Left kidney (tissue), 2 donors: ENCODE data around the gene DHCR24. TPM values are rescaled to one million over a fixed set of nuclear protein-coding genes. Genes with fewer than 3 reads are reported as not detected.

Experiments used
- DNase-seq: peaks from one replicate; pipeline ENCODE4 v3.0.0-alpha.2; 2013
- polyA plus RNA-seq: library from polyadenylated mRNA; unstranded; fragments of 120-200 nt; gene quantifications from one replicate; pipeline ENCODE4 v1.2.1, GENCODE V29; 2013; ENCODE audit not compliant: insufficient read length

The DHCR24 gene
- polyA plus RNA-seq, 1 donor, result 63.6 TPM

DNA sequence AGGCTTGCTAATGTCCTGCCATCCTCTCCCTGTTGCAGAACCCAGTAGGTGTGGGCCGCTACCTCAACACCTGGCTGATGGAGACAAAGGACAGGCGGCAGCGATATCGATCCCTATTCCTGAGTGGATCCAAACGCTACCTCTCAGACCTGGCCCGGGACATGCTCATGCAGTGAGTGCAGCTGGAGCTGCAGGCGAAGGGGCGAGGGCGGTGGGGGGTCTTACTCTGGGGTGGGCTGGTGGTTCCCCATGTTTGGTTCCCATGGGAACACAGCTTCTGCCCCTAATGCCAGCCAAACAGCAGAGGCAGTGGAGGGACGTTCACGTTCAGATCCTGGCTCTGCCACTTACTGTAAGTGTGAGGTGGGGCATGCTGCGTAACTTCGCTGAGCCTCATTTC, 70.0 kb downstream of the DHCR24 start:
- DNase-seq, result no peak

GRCh38 chr1:54816130-54816529, 70.9 kb downstream of the DHCR24 start:
- no peak for DNase-seq

GRCh38 chr1:54815086-54815876, 71.7 kb downstream of the DHCR24 start:
- no peak for DNase-seq

DNA sequence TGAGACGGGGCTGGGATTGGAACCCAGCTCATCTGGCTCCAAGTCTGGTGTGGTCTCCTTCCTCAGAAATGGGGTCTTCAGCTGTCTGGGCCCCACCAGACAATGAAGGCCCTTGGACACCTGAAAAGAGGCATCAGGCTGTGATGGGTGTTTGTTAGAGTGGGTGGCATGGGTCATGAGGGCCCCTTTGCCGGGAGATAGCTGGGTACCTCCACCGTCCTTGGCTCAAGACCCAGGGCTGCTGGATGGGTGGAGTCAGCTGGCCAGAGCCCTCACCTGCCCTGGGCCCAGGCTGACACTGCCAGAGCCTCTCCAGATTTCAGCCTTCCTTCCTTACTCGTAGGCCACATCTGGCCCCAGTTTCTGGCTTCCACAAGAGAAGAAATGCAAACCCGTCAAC, 72.4 kb downstream of the DHCR24 start:
- no peak for DNase-seq

DNA sequence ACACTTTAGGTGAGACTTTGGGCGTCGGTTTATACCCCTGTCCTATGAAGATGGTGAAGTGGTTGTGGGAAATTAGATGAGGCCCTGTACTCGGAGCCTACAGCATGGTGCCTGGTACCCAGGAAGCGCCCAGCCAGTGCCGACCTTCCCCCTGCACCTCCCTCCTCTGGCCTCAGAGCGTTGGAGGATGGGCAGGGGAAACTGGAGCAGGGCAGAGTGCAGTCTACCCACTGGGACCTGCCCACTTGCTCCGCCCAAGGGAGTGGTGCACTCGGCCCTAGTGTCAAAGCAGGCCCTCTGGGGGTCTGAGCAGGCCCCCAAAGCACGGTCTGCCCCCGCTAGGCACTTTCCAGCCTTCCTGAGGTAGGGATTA, 72.9 kb downstream of the DHCR24 start:
- DNase-seq, result no peak

DNA sequence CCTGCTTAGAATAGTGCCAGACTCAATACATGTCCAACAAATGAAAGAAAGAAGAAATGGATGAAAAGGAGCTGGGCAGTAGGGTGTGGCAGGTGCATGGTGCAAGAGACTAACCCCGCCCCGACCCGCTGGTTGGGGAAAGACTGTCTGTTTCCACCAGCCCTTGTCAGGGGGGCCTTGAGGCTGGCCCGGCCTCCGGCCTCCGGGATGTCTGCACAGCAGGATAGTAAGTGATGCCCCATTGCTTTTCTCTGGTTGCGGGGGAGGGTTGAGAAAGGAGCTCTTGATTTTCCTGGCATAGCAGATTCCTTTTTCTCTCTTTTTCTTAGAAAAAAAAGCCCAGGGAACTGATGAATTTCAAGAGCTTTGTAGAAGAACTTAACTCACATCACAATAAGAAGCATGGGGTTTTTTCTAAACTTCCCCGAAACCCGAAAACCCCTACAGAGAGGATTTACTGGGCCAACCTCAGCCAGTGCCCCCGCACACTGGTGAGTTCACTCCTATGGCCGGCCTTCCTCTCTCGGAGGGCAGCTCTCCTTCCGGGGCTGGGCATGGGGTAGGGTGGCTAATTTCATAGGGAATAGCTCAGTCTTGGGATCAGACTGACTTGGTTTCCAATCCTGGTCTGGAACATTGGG, 73.4 kb downstream of the DHCR24 start:
- DNase-seq, result peak; percentile 44

GRCh38 chr1:54812801-54813484, 74.1 kb downstream of the DHCR24 start:
- no peak for DNase-seq

GRCh38 chr1:54811739-54812655, 75.0 kb downstream of the DHCR24 start:
- no peak for DNase-seq

DNA sequence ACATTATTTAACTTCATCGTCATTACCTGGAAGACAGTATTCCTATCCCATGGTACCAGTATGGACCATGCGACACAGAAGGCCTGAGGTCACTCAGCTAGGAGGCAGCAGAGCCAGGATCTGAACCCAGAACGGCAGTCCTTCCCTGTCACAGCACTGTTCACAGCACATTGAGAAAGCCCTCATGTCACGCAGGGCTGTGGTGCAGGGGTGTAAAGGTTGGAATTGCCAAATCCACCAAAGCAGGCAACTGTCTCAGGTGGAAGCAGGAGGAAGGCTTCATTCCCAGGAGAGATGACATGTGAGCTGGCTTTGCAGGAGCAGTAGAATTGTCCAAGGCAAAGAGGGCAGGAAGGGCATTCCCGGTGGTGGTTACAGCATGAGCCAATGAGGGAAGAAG, 75.9 kb downstream of the DHCR24 start:
- DNase-seq, result no peak

DNA sequence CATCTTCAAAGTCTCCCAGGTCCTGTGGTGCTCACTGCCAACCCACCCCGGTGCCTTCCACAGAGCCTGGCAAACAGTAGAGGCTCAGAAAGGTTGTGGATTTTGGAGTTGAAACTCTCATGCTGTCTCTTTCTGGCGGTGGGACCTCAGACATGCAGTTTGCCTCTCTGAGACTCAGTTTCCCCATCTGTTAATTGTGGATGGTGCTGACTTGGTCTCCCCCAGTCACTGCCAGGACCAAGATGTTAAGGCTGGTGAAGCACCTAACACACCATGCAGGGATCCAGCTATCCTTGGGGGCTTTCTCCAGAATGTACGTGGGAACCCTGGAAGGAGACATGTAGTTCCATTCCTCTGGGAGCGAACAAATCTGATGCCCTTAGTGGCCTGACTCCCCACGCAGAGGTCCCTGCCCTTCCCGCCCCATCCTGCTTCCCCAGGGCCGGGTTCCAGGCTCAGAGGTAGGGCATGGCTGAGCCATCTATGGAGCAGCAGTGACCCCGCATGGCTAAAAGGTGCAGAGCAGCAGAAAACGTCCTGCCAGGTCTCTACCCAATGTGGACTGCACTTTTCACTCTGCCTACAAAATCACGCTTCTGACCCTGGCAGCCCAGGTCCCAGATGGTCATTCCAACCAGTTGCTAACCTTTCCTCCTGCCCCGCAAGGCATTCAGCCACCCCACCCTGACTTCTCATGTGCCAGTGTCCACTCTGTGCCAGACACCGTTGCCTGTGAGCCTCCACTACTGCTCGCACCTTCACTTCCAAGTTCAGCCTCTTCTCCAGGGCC, 76.6 kb downstream of the DHCR24 start:
- DNase-seq, result peak; percentile 49

DNA sequence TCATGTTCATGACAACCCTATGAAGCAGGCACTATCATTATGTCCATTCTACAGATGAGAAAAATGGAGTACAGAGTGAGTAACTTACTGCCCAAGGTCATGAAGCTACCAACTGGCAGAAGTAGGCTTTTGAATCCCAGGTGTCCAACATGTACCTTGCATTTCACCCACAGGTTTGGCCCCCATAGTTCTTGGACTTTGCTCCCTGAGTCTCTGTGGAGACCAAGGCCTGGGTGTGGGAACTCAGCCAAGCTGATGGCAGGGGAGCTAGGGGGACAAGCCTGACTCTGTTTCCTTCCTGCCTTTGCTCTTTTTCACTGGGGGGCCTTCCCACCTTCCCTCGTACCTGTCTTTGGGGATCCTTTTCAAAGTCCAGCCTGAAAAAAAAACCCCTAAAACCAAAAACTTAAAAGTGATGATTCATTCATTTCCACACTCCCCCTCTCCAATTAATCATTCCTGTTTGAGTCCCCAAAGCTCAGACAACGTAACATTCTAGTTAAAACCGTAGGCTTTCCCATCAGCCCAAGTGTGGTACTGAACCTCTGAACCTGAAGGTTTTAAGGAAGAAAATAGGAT, 77.4 kb downstream of the DHCR24 start:
- no peak for DNase-seq

DNA sequence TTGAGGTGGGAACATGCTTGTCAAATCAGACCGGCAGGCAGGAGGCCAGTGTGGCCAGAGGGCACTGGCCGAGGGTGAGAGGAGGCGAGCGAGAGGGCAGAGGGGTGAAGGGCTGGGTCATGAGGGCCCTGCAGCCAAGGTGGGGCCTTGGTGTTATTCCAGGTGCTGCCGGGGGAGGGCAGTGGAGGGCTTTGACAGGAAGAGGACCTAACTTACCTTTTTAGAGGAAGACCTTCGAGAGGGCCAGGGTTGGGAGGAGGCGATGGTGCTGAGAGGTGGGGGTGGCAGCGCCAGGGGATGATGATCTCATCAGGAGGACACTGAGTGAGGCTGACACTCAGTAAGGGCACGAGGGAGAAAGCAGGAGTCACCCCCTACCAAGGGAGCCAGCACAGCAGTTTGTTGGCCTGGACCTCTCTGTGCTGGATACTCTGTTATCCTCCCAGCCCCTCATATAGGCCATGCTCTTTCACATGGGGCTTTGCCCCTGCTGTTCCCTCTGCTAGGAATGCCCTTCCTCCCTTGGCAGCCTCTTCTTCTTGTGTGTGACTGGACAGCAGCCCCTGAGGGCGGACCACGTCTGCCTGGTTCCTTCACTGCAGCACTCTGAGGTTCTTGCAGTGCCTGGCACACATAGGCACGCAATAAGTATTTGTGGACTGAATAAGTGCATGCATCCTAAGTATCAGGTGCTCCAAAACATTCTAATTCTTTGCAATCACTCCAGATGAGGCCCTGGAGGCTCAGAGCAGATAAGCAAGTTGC, 78.4 kb downstream of the DHCR24 start:
- DNase-seq, result no peak

DNA sequence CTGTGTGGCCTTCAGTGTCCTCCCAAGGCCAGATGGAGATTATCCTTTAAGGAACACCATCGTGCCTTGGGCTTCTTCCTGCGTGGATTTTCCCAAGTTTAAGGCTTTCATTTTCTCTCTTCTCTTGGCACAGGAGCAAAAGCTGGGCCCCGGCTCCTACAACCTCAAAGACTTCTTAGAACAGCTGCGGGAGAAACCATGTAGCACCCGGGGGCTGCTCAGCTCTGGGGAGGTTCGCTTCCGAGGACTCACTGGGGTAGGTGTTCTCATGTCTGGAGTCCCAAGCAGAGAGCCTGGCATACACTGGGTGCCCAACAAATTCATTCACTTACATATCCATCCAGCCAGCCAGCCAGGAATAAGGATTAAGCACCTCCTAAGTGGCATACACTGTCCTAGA, 79.2 kb downstream of the DHCR24 start:
- no peak for DNase-seq

DNA sequence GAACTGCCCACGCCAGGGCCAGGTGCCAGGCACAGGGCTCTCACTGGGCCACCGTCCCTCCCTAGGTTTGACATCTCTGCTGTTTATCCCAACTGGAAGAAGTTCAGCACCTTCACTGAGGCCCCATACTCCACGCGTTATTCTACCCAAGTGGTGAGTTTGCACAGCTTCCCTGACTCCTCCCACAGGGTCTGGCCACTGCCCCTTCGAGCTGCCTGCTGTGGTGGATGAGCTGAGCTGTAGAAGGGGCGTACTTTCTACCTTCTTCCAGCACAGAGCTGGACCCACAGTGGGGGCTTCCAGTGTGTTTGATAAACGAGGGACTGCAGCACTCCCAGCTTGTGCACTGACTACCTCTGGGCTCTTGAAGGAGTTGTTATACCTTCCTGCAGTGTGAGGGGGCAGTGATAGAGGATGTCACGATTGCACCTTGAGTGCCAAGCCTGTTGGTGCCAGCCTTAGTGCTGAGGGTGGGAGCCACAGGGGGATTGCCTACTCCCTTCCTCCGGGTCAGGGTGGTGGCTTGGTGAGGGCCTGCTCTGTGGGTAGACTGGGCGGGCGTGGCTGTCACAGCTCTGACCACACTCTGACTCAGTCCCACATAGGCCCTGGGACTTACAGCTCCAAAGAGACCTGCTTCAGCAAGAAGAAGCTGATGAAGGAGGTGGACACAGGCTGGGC, 79.9 kb downstream of the DHCR24 start:
- no peak for DNase-seq

DNA sequence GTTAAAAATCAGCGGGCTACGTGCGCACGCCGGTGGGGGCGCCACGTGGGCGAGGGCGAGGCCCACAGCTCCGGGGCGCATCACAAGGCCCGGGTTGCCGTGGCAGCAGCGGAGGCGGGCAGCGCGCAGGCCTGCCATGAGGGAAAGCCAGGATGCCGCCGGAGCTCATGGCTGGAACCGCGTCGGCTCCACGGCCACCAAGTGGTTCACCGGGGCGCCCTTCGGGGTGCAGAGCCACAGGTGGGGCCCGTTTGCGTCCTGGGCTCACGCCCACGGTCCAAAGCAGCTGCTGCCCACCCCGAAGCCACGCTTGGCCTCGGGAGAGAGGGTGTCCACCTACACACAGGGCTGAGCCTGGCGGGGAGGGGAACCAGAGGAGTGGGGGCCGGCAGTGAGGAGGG, 81.0 kb downstream of the DHCR24 start:
- no peak for DNase-seq

DNA sequence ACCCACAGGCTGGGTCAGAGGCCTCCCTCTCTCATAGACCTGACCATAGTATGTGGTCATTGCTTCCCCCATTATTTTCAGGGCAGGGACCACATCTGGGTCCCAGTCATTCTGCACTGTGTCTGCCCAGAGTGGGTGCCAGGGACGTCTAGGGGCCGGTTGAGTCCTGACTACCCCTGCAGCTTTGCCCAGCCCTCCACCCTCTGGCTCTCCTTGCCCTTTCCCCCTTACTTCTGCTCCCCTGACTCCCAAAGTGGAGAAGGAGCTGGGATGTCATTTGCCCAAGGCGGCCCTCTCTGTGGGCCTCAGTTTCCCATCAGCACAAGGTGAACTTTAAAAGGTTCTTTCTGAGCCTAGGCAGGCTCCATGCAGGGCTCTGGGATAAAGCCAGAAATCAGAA, 81.5 kb downstream of the DHCR24 start:
- no peak for DNase-seq

- no peak for DNase-seq
These were observed 82.4 kb downstream of the DHCR24 start for GRCh38 chr1:54804471-54805132.

DNA sequence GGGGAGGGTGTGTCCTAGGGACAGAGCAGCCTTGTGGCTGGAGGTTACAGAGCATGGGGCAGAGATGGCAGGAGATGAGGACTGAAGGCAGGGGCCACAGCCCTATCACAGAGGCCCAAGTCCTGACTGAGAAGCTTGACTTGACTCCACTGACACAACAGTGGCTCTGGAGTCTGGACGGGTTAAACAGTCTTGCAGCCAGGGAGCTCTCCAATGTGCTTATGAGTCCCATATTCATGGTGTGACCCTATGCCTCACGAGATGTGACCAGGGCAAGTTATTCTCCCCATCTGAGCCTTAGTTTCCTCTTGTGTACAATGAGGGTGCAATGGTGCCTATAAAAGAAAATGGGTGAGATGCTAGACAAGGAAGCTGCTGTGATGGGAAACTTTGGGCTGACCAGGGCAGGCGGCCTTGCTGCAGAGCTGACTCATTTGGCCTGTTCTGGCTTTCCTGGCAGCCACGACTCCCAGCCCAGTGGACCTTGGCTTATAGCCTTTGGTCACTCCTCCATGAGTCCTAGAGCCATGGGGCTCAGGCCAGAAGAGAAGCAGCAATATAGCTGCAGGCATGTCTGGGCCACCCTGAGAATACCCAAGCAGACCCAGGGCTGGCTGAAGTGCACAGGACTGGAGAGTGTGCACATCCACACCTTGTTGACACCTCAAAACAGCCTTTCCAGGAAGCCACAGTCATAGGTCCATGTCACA, 83.1 kb downstream of the DHCR24 start:
- DNase-seq, result no peak
